A673 (cell line): ENCODE results near the gene XYLB. TPM values are rescaled to one million over a fixed set of nuclear protein-coding genes. Genes with fewer than 3 reads are reported as not detected.

Experiments
- BruUV-seq: library from RNA; stranded (reverse); fragments of 400-500 nt; replicated peaks from 2 replicates; lab custom pipeline; 2021; lab: Mats Ljungman, UMichigan
- CTCF ChIA-PET: fragments of 300-600 bp; sonication (Branson Sonifier 250); formaldehyde crosslinking; loops from one replicate; lab custom pipeline; 2022; ENCODE audit warnings: antibody characterized with exemption; lab: Charles Lee
- POLR2A ChIA-PET: fragments of 300-600 bp; sonication (Branson Sonifier 250); formaldehyde crosslinking; loops from one replicate; lab custom pipeline; 2022; ENCODE audit warnings: antibody characterized with exemption; ENCODE audit not compliant: low non-redundant PET; lab: Charles Lee
- DNase-seq: peaks from one replicate; pipeline ENCODE4 v3.0.0-alpha.2; 2015; ENCODE audit warnings: low spot score
- H3K27ac ChIP-seq: fragments of 200-600 bp; sonication (generic); 2 replicates; pipeline ENCODE4 v1.5.1; 2016; ENCODE audit warnings: mixed run types, low read depth, mild to moderate bottlenecking, mixed read lengths, antibody characterized with exemption, low read length; ENCODE audit not compliant: poor library complexity, severe bottlenecking
- H3K27me3 ChIP-seq: fragments of 200-600 bp; sonication (generic); replicated peaks from 2 replicates; pipeline ENCODE4 v1.6.1; 2017; ENCODE audit warnings: mixed run types, low read depth, mild to moderate bottlenecking, mixed read lengths, antibody characterized with exemption, low read length; ENCODE audit not compliant: insufficient read depth, poor library complexity
- H3K36me3 ChIP-seq: fragments of 200-600 bp; sonication (generic); 2 replicates; pipeline ENCODE4 v1.6.1; 2016; ENCODE audit warnings: mixed run types, mild to moderate bottlenecking, mixed read lengths, antibody characterized with exemption, low read length; ENCODE audit not compliant: insufficient read depth, poor library complexity, severe bottlenecking
- H3K4me1 ChIP-seq: fragments of 200-600 bp; sonication (generic); 2 replicates; pipeline ENCODE4 v1.6.1; 2017; ENCODE audit warnings: mixed run types, mild to moderate bottlenecking, mixed read lengths, antibody characterized with exemption, low read length; ENCODE audit not compliant: insufficient read depth, poor library complexity, severe bottlenecking
- H3K4me3 ChIP-seq: fragments of 200-600 bp; sonication (generic); 2 replicates; pipeline ENCODE4 v1.5.1; 2016; ENCODE audit warnings: low read depth, mixed run types, mild to moderate bottlenecking, mixed read lengths, low read length; ENCODE audit not compliant: poor library complexity, severe bottlenecking
- H3K9me3 ChIP-seq: fragments of 200-600 bp; sonication (generic); 2 replicates; pipeline ENCODE4 v1.6.1; 2016; ENCODE audit warnings: mixed run types, low read depth, mild to moderate bottlenecking, mixed read lengths, antibody characterized with exemption, low read length; ENCODE audit not compliant: poor library complexity, severe bottlenecking
- EZH2 ChIP-seq: fragments of 200-600 bp; sonication (generic); IDR thresholded peaks from 2 replicates; pipeline ENCODE4 v1.6.1; 2017; ENCODE audit warnings: borderline replicate concordance, low read depth, mild to moderate bottlenecking, mixed read lengths, antibody characterized with exemption, low read length; ENCODE audit not compliant: poor library complexity, severe bottlenecking
- intact Hi-C: fragments of 100-400 bp; cut with micrococcal nuclease; formaldehyde crosslinking; loops from one replicate; pipeline ENCODE4 v1.10.0; 2022; ENCODE audit not compliant: unreplicated experiment
- total RNA-seq: library from RNA; stranded (reverse); gene quantifications from 2 replicates; pipeline ENCODE4 v1.2.3, GENCODE V29; 2021
- TF ChIP-seq, protein P1 (sequence below): fragments of 300-800, 200-600 bp; sonication (generic); conservative IDR thresholded peaks from 2 replicates; pipeline ENCODE4 v1.5.1; 2017; ENCODE audit warnings: low read depth, mild to moderate bottlenecking, antibody characterized with exemption, low read length, moderate library complexity, mixed read lengths

The XYLB gene
- total RNA-seq, 1 experiment from 2014 or later, result 3.6 TPM

DNA sequence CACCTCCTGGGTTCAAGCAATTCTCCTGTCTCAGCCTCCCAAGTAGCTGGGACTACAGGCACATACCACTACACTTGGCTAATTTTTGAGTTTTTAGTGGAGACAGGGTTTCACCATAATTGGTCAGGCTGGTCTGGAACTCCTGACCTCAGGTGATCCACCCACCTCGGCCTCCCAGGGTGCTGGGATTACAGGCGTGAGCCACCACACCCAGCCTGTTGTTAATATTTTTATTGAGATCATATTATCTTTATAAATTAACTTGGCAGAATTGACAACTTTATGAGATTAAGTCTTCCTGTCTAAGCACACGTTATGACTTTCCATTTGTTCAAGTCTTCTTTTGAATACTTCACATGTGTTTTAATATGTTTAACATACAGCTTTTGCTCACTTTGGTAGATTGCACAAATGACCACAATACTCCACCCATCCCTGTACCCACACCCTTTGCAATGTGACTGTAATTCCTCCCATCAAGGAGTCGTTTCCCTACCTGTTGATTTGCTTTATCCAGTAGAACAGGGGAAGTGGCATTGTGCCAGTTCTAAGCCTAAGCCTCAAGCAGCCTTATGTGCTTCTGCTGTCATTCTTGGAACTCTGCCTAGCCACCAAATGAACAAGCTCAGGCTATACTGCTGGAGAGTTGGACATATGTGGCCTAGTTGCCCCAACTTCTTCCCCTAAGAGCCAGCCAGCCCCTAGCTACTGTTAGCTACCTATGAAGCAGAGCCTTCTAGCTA lies 8.2 kb downstream of the XYLB start:
- peak; percentile 26 for DNase-seq

DNA sequence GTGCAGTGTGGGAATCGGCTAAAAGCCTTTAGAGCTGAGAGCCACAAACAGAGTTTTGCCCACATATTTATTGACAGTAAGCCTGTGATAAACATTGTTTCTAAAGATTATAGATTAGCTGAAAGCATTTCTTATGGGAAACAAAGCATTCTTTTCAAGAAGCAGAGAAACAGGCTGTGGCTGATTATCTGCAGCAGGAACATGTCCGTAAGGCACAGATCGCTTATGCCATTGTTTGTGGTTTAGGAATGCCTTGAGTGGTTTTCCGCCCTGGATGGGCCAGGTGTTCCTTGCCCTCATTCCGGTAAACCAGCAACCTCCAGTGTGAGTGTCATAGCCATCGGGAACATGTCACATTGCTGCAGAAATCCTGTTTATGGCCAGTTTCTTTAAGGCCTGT lies 12.5 kb downstream of the XYLB start:
- ChIA-PET POLR2A (no interaction called here), CTCF (no interaction called here)
- H3K9me3 ChIP-seq, result no peaks in the 10 kb centered on the region
- TF ChIP-seq EZH2, result no peak
- TF ChIP-seq, protein P1, sequence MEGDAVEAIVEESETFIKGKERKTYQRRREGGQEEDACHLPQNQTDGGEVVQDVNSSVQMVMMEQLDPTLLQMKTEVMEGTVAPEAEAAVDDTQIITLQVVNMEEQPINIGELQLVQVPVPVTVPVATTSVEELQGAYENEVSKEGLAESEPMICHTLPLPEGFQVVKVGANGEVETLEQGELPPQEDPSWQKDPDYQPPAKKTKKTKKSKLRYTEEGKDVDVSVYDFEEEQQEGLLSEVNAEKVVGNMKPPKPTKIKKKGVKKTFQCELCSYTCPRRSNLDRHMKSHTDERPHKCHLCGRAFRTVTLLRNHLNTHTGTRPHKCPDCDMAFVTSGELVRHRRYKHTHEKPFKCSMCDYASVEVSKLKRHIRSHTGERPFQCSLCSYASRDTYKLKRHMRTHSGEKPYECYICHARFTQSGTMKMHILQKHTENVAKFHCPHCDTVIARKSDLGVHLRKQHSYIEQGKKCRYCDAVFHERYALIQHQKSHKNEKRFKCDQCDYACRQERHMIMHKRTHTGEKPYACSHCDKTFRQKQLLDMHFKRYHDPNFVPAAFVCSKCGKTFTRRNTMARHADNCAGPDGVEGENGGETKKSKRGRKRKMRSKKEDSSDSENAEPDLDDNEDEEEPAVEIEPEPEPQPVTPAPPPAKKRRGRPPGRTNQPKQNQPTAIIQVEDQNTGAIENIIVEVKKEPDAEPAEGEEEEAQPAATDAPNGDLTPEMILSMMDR, result no peak
- no peak for DNase-seq
- no peak overlapping the region for H3K4me3 ChIP-seq
- H3K27me3 ChIP-seq, result no peaks in the 10 kb centered on the region
- no peaks in the 10 kb centered on the region for H3K4me1 ChIP-seq
- no peak overlapping the region for H3K27ac ChIP-seq
- H3K36me3 ChIP-seq, result no peaks in the 10 kb centered on the region
- BruUV-seq, result no TSS peak
- intact Hi-C loops, result no loop called here

More for the DNA sequence above, 8.2 kb downstream of the XYLB start:
- no peak overlapping the region for H3K4me3 ChIP-seq
- intact Hi-C loops, result no loop called here
- TF ChIP-seq, protein P1, result no peak
- TF ChIP-seq EZH2, result no peak
- BruUV-seq, result no TSS peak
- H3K4me1 ChIP-seq, result no peaks in the 10 kb centered on the region
- no peaks in the 10 kb centered on the region for H3K27me3 ChIP-seq
- H3K36me3 ChIP-seq, result no peaks in the 10 kb centered on the region
- POLR2A ChIA-PET, result interaction anchor here (0.6 kb wide), 1 partner anchor 49 kb away, joined by 4 read pairs; no protein-coding TSS in a partner anchor
- no peak overlapping the region for H3K27ac ChIP-seq
- H3K9me3 ChIP-seq, result no peaks in the 10 kb centered on the region
- CTCF ChIA-PET, result no interaction called here

DNA sequence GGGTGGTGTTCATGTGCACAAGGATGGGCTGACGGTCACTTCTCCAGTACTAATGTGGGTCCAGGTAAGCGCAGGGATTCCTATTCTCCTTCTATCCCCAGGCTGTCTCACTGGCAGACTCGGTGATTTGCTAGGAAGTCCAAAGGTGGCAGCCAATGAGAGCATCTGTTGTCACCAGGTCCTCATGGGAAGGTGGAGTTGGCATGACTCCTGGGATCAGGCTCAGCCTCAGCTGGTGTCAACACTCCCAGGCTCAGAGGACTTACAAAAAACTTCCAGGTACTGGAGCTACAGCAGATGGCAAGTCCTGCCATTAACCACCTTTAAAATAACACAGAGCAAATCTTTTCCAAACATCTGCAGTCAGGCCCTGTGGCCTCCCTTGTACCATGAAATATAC lies 13.8 kb downstream of the XYLB start:
- Histone ChIP-seq H3K4me1 (no peaks in the 10 kb centered on the region), H3K27me3 (no peaks in the 10 kb centered on the region), H3K27ac (no peak overlapping the region), H3K36me3 (no peaks in the 10 kb centered on the region), H3K4me3 (no peak overlapping the region), H3K9me3 (no peaks in the 10 kb centered on the region)
- intact Hi-C loops, result no loop called here
- no peak for DNase-seq
- no peak for TF ChIP-seq EZH2
- TF ChIP-seq, protein P1, result no peak
- ChIA-PET POLR2A (no interaction called here), CTCF (no interaction called here)
- no TSS peak for BruUV-seq
